ENCODE data around the gene ARHGAP33.

The ARHGAP33 gene

DNA sequence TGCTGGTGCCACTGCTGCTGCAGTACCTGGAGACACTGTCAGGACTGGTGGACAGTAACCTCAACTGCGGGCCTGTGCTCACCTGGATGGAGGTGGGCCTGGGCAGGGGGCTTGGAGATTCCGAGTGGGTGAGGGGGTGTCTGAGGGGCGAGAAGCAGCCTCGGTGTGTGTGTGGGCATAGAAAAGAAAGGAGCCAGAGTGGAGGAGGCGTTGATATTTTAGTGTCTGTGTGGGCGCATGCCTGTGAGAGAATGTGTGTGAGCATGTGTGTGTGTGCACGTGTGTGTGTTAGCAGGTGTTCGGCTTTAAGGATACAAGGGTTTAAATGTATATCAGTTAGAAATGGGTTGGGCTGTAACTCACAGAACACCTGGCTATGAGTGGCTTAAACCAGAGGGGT is 3.7 kb downstream of the ARHGAP33 start:
- DNase-seq: no peak

GRCh38 chr19:35780058-35780457 is 4.7 kb downstream of the ARHGAP33 start:
- DNase-seq: no peak

DNA sequence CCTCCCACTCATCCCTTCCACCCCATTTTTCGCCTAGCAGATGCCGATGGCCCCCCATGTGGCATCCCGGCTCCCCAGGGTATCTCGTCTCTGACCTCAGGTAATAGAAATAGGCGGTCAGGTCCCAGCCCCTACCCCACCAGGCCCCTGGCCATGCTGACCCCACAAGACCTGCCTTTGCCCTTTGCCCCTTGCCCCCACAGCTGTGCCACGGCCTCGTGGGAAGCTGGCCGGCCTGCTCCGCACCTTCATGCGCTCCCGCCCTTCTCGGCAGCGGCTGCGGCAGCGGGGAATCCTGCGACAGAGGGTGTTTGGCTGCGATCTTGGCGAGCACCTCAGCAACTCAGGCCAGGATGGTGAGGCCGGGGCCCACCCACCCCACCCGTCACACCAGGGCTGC is 5.4 kb downstream of the ARHGAP33 start:
- no peak for DNase-seq

- DNase-seq: no peak
These were observed 6.3 kb downstream of the ARHGAP33 start for GRCh38 chr19:35781650-35782049.

GRCh38 chr19:35782589-35782988 is 7.2 kb downstream of the ARHGAP33 start:
- DNase-seq: no peak

DNA sequence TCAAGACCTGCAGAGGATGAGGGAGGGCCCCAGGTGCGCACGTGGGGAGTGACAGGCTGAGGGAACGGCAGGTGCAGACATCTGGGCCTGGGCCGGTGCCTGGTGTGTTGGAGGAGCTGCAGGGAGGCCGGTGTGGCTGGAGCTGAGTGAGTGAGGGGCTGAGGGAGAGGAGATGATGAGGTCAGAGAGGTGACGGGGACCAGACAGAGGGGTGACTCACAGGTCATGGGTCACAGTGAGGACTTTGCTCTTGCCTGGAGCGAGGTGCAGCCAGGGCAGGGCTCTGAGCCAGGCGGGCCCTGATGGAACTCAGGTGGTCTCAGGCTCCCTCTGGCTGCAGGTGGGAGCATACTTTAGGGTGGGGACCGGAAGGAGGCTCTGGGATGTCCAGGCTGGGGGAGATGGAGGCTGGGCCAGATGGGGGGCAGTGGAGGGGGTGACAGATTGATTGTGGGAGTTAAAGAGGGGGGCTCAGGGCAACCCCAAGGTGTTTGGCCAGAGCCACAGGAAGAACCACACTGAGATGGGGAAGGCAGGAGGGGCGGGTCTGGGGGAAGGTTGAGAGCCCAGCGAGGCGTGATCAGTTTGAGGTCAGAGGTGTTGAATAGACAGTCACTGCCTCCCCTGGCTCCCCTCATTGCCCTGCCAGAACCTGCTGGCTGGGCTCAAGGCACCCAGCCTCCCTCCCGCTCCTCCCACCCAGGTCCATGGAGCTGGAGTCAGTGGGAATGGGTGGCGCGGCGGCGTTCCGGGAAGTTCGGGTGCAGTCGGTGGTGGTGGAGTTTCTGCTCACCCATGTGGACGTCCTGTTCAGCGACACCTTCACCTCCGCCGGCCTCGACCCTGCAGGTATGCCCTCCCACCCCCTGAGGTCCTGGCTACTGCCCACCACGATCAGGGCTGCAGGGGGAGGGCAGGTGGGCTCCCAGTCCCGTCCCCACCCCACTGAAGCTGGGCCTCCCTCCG is 8.4 kb downstream of the ARHGAP33 start:
- DNase-seq: no peak

- DNase-seq: no peak
These were observed 9.4 kb downstream of the ARHGAP33 start for GRCh38 chr19:35784503-35785338.

DNA sequence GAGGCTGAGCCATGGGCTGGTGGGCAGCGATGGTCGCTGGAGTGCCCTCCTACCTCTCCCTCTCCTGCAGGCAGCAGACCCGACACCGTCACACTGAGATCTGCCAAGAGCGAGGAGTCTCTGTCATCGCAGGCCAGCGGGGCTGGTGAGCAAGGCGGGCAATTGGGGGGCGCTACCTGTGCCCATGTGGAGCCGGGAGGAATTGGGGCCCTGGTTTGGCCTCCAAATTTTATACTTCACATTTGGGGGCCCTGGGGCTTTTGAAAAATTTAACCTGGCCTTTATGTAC is 9.9 kb downstream of the ARHGAP33 start:
- DNase-seq: no peak

- DNase-seq: no peak
These were observed 11.2 kb downstream of the ARHGAP33 start for GRCh38 chr19:35786299-35787160.

GRCh38 chr19:35787227-35787799 is 11.9 kb downstream of the ARHGAP33 start:
- no peak for DNase-seq

- DNase-seq: no peak
These were observed 13.0 kb downstream of the ARHGAP33 start for GRCh38 chr19:35788205-35788960.

- no peak for DNase-seq
These were observed 14.0 kb downstream of the ARHGAP33 start for GRCh38 chr19:35789195-35789977.

DNA sequence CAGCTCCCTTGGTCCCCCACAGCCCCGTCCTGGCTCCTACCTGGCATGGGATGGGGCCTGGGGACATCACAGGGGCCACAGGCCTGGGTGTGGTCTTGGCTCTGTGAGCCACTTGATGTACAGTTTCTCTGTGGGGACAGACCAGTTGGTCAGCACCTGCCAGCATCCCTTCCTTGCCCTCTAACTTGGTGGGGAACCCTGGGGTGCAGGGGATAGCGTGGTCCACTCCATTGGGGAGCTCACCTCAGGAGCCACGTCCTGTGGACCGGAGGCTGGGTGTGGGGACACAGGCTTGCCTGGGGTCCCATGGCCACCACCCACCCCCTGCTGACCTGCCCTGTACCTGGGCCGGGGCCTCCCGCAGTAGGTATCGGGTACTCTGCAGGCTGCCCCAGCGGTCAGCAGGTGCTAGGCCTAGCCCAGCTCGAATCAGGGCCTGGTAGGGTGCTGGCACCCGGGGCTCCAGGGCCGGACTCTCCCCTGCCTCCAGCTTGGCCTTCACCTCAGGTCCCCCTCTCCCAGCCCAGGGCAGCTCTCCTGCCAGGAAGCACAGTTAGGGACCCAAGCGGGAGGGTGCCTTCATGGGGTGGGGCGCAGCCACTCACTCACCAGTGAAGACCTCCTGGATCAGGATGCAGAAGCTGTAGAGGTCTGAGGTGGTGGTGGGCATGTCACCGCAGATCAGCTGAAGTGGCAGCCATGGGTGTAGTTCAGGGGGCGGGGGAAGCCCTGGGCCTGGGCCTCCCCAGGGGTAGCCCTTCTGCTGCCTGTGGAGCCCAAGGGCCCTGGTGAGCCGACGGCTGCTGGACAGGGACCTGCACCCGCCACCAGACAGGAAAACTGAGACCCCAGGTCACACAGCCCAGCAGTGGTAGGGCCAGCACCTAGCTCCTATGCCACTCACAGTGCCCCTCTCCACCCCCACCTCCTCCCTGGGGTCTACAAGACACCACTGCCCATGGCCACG is 14.9 kb downstream of the ARHGAP33 start:
- no peak for DNase-seq

GRCh38 chr19:35790981-35791813 is 15.8 kb downstream of the ARHGAP33 start:
- DNase-seq: no peak

GRCh38 chr19:35791814-35792279 is 16.5 kb downstream of the ARHGAP33 start:
- DNase-seq: no peak

GRCh38 chr19:35792312-35792711 is 16.9 kb downstream of the ARHGAP33 start:
- no peak for DNase-seq

GRCh38 chr19:35792888-35793287 is 17.5 kb downstream of the ARHGAP33 start:
- no peak for DNase-seq

DNA sequence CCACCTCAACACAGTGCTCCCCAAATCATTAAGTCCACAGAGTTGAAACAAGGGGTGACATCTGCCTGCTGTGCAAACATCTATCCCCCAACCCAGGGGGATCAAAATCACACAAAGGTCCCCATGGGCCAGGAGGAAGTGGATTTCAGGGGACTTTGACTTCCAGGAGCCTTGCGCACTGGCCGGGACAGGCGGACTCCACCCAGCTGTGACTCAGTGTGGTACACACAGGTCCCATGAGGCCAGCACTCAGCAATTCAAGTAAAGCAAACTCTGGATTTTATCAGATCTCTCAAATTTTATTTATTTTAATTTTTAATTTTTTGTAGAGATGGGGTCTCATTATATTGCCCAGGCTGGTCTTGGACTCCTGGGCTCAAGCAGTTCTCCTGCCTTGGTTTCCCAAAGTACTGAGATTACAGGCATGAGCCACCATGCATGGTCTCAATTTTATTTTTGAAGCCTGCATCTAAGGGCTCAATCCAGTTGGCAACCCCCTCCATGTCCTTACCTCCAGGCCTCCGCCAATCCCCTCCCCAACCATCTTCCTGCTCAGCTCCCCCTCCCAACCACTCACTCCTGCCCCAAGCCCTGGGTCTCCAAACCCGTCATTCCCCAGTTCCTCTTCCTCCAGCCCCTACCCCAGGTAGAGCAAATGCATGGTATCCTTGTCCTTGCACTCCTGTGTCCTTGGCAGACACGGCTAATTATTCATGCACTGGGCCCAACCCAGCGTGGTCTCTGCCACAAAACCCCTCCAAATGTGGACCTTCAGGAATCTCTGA is 18.2 kb downstream of the ARHGAP33 start:
- DNase-seq: no peak

Data from CD4-positive, alpha-beta T cell treated with Interleukin-1 beta for 1 hour (primary cell).